Muscle of arm (tissue), 12 donors: ENCODE measurements around the gene TIAM2. TPM values are rescaled to one million over a fixed set of nuclear protein-coding genes. Genes with fewer than 3 reads are reported as not detected.
A peak's percentile ranks its signal among the peaks of the same experiment; 100 is the strongest.

Experiments
- DNase-seq: peaks from one replicate; pipeline ENCODE4 v3.0.0-alpha.2; 2013
- polyA plus RNA-seq, 12 donors: library from polyadenylated mRNA; unstranded; fragments of 120-200 nt; gene quantifications; one replicate each; pipeline ENCODE4 v1.2.1, GENCODE V29; 2013; ENCODE audit not compliant: insufficient read length in 12 of 12

TIAM2 gene
- polyA plus RNA-seq, 12 donors, result 5.5 to 18.7 (median 15.6) TPM; not detected in 1

DNA sequence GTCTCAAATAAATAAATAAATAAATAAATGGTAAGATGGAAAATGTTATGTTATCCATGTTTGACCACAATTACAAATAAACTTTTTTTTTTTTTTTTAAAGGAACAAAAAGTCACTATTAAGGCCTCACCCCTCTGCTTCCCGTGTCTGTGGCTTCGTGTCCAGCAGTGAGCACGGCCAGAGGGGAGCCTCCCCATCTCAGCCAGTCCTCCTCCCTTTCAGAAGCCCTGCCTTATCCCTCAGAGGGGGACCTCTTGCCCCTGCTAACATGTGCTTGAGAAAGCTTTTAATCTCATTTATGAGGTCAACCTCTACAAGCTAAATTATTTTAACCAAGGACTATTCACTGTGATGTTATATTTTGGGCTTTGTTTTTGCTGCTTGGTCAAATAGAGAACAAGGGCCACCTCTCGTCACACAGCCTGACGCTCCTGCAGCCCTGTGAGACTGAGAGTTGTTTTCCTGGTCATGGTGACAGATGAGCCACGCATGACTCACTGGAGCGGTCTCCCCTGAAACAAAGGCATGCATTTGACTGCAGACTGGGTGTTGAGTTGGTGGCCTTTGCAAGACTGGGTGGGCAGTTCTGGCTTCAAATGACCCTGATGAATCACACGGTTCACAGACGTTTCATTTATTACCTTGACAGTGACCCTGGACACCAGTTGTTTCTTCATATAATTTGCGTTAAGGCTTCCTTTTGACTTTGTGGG is 131.8 kb downstream of the TIAM2 start:
- no peak for DNase-seq

DNA sequence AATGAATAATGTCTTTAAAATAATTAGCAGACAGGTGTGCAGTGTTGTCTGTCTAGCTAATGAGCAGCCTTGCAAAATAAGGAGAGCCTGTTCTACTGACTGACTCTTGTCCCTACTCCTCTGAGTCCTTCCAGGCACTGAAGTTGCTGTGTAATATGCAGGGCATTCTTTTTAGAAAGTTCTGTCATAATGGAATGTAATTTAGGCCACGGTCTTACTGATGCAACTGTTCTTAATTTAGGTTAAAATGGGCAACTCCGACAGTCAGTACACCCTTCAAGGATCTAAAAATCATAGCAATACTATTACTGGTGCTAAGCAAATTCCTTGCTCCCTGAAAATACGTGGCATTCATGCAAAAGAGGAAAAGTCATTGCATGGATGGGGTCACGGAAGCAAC is 133.9 kb downstream of the TIAM2 start:
- no peak for DNase-seq

DNA sequence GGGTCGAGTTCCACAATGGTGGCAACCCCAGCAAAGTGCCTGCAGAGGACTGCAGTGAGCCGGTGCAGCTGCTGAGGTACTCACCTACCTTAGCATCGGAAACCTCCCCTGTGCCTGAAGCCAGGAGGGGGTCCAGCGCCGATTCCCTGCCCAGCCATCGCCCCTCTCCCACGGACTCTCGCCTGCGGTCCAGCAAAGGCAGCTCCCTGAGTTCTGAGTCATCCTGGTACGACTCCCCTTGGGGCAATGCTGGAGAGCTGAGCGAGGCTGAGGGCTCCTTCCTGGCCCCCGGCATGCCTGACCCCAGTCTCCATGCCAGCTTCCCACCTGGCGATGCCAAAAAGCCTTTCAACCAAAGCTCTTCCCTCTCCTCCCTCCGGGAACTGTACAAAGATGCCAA is 134.6 kb downstream of the TIAM2 start:
- no peak for DNase-seq

DNA sequence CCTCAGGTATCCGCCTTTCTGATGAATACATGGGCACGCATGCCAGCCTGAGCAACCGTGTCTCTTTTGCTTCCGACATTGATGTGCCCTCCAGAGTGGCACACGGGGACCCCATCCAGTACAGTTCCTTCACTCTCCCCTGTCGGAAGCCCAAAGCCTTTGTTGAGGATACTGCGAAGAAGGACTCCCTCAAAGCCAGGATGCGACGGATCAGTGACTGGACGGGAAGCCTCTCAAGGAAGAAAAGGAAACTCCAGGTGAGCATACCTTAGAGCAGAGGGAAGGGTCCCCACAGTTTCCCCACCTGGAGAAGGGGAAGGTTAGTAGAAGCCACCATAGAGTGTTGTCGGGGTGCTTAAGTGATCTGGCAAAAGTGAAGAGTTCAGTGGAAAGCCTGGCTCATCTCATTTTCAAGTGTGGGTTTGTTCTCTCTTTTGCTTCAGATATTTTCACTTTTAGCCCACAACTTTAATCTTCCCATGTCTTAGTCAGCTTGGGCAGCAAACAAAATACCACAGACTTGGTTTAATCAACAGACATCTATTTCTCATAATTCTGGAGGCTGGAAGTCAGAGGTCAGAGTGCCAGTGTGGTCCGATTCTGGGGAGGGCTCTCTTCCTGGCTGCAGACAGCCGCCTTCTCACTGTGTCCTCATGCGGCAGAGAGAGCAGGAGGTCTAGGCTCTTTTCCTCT is 135.2 kb downstream of the TIAM2 start:
- DNase-seq, result no peak

DNA sequence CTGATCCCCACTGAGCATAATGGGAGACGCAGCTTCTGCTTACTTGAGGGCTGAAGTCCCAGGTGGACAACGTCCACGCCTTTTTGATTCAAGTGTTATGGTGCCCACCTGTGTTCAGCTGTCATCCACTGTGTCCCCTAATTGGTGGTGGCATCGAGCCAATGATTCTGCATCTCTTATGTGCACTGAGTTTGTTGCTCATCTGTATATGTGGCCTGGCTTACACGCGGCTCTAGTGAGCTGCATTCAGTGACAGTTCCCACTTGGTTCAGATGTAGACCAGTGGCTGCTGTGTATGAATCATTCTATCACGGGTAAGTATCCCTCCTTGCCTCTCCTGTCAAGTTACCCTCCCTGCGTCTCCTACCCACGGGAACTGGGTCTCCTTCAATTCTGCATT is 137.5 kb downstream of the TIAM2 start:
- no peak for DNase-seq

DNA sequence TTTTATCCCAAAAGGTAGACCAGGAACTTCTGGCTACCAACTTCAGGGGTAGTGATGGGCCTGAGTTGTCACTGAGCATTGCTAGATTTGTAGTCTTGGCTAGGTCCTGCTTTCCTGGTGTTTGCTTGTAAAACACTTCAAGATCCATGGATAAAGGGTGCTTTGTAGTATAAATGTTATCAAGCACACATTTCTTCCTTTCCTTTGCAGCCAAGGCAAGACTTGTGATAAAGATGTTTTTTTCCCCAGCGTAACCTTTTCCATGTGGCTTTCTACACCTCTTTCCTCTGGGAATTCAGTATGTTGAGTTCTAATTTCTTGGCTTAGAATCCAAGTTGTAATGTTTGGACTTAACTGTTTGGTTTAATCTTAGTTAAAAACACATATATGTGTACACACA is 145.9 kb downstream of the TIAM2 start:
- DNase-seq, result no peak

DNA sequence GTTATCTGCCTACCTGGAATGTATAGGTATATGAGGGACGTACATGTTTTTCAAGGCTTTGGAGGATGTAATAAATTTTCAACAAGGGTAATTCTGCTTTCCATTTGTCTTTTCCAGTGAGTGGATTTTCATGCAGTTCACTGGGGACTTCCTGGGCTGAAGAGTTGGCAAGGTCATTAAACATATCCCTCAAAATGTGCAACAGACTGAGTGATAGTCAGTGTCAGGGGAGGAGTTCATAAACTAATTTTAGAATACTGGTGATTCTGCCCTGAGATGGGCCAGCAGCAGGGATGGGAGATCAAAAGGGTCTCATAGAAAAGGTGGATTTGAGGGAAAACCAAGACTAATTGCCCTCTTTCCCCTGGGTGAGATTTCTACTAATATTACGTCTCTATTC is 146.4 kb downstream of the TIAM2 start:
- no peak for DNase-seq

DNA sequence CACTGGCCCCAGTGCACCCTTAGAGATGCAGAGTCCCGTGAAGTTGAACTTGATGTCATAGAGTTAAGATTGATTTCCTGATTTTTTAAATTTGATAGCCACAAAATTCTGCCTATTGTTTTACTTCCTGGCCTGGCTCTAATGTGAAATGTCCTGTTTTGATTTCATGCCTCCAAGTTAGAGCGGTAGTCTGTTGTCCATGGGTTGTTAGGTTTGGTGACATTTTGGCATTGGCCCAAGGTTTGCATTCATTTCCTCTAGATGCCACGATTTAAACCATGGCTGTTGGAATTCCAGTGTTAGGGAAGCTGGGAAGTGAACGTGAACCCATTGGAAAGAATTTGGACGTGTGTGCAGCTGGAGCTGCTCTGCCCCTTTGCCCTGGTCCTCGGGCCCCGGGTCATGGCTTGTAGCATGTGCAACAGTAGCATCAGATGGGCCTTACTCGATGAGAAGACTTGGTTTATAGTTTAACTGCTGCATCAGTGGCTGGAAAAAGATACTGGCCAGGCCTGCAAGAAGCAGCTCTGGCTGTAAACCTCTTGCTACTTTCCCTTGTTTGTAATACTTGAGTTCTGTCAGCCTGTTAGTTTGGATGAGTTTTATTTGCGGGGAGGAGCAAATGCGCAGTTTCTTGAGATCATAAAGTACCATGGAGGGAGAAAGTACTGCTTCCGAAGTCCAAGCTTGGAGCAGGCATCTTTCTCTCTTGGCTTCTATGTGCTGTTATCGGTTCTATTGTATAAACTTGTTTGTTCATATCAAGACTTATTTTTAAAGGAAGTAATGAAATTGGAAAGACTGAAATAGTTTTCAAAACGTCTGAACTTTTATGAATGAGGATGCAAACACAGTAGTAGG is 147.3 kb downstream of the TIAM2 start:
- DNase-seq, result no peak

DNA sequence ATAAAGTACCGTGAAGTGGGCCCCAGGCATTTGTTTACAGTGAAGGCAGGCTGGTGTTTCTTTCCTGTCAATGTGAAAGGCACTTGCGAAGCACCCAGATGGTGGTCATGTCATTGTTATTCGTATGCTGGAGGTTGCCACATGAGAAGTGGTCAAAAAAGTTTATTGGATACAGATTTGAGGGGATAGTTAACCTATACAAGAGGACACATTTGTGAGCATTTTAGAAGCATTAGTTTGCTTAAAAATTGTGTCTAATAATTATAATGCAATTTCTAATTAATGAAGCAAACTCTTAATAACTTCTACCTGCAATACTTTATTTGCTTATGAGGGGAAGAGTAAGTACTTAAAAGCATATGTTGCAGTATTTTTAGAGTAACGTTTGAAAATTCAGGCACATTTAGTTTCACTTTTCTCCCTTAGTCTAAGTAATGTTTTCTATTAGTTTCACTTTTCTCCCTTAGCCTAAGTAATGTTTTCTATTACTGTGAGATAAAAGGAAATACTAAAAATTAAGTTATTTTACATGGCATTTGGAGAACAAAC is 148.0 kb downstream of the TIAM2 start:
- peak; percentile 29 for DNase-seq

DNA sequence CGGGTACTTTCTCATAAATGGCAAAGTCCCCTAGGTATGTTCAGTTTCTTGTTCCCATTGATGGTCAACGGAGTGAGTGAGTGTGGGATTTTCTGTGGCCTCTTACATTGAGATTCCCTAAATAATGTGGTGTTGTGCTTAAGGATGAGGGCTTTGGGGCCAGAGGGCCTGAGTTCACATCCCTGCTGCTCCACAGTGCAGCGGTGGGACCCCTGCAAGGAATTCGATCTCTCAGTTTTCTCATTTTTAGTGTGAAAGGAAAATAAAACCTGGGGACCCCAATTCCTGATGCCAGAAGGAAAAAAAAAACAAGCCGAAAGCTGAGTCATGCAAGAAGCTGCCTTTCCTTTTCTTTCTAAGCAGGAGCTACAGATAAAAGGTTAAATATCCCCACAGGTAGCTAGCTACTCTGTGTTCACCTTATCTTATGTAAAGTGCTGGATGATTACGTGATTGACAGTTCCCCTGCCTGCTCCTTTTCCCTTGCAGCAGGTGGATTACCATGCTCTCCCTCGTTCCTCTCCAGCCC is 148.5 kb downstream of the TIAM2 start:
- peak; percentile 45 for DNase-seq

DNA sequence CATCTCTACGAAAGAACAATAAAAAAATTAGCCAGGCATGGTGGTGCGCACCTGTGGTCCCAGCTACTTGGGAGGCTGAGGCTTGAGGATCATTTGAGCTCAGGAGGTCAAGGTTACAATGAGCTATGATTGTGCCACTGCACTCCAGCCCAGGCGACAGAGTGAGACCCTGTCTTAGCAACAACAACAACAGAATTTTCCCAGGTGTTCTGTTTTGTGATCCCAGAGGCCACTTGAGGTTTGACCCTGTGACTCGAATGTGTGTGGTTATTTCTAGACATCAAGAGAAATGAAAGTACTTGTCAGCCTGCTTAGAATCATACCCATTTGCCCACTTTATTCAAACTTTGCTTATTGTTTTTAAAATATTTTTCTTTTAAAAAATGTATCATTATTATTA is 151.1 kb downstream of the TIAM2 start:
- DNase-seq, result no peak

DNA sequence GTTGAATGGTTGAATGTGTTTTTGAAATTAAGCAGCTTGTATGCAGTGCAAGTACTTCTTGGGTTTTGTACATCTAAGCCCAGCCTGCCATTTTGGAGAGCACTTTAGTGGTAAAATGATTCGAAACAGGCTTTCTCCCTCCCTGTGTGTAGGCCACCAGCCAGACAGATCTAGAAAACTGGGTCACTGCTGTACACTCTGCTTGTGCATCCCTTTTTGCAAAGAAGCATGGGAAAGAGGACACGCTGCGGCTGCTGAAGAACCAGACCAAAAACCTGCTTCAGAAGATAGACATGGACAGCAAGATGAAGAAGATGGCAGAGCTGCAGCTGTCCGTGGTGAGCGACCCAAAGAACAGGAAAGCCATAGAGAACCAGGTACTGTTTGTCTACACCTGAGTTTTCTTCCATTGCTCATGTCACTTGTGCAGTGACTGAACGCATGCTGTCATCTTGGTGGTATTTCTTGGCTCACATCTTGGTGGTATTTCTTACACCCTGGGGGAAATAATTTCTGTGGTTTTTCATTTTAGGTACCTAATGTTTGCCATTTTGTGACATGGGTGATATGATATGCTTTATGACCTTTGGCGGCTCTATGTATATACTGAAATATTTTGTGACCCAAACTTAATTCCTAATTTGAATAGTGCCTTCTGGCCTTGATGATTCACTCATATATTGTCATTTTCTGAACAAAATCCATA is 153.0 kb downstream of the TIAM2 start:
- no peak for DNase-seq

DNA sequence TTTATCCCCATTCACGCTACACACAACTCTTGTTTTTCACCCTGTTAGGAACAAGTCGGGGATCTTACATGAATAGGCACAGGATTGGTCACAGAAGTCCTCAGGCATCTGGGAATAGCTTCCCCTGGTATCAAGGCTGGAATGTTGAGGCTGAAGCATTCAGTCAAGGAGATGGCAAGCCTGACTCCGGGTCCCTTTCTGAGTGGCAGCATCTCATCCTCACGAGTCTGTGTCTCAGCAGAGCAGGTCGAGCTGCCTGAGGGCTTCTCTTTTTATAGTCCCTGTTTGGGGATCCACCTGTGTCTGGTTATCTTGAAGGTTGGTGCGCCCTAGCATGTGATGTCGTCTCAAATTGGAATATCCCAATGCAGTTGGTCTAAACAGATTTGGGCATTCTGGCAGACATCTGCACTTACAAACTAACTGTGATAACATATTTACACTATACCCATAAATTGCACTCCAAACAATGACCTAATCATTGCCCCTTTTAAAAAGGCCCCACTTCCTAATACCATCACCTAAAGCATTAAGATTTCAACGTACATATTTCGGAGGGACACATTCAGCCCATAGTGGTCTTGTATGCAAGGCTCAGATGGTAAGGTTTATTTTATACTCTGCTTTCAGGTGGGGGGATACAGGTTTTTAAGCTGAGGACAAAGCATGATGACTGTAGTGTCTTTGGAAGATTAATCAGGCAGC is 156.0 kb downstream of the TIAM2 start:
- DNase-seq, result no peak

DNA sequence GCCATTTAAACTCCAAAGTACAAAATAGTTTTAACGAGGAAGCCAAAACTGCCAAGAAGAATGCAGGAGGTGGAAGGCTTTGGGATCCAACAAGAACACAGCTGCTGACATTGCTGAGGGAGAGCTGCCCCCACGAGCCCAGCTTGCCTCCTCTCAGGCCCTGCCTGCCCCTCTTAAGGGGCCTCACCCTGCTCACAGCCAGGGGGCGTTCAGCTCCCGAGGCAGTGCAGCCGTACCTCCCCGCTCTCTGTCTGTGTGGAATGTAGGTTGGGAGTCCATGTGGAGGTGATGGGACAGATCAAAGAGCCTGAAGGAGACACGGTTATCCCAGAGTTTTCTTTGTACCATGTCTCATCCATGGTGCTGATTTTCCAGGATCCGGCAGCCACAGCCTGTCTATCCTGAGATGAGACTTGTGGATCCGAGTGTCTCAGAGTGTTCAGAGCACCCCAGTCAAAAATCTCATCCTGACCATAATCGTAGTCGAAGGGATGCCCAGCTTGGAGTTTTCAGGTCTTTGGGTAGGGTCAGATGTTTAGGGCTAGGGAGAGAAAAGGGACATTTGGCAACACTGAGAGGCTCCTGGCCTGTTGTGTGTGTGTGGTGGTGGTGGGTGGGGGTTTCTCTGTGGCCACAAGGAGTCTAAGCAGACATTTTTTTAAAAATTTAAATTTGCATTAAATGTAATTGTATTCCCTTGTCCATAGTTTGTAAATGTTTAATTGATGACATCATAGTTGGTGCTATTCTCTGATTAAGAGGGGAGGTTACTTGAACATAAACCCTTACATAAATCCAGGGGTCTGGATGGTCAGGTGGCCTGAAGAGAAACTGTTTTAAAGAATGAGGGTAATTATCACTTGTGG is 157.3 kb downstream of the TIAM2 start:
- DNase-seq, result no peak

DNA sequence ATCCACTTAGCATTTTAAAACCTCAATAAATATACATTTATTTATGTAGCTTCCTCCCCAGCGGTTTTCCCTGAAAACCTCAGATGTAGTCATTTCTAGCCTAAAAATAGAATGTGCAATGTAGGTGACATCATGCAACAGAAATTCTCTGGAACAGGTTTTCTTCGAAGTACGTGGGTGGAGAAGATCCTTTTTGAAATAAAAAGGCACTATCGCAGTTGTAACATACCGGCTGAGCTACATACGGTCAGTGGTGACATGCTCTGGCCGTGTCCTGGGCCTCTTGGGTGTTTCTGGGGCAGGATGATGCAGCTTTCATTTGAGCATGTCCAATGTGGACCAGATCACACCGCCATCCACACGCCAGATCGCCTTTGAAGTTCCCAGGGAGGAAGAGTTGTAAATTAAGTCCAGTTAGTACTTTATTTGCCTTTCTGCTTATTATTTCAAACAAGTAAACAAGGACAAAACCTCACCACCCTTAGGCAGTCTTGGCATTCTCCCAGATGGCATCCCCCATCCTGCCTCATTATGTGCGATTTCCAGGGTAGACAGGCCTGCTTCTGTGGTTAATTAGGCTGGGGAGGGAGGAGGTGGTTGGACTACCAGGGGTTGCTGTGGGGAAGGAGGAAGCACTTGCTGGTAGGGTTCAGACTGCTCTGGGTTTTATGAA is 159.2 kb downstream of the TIAM2 start:
- DNase-seq, result peak; percentile 64

DNA sequence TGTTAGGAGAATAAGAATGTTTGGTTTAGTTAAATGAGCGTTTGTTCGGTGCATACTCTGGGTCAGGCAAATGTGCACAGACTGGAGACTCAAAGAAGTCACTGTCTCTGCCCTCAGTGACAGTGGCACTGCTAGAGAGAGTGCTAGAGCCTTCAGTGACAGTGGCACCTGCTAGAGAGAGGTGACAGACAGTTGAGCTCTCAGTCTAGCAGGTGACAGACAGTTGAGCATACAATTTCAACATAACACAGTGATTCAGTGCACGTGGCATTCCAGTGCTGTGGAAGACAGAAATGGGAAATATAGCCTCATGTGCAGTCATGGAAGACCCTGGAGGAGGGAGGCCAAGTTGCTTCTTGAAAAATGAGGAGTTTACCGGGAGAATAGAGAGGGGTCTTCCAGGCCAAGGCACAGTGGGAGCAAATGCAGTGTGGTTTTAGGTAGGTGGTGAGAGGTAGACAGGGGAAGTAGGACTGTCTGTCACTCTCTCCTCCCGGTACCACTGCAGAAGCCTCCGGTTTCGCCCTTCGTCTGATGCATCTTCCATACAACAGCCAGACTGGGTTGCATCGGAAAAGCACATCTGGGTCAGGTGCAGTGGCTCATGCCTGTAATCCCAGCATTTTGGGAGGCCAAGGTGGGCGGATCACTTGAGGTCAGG is 160.8 kb downstream of the TIAM2 start:
- no peak for DNase-seq

DNA sequence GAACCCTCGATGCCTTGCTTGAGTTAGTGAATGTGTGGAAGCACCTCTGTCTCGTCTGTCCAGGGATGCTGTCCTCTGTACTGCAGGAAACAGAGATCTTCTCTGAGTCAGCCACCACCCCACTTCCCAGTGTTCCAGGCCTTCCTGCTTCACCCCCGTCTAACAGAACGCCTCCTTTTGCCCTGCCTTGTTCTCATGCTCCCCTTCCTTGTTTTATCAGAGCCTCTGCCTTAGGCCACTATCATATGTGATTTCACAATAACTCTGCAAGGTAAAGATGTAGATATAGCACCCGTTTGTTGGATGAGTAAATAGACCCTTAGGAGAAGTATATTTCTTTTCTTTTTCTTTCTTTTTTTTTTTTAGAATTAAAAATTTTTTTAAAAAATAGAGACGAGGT is 162.0 kb downstream of the TIAM2 start:
- DNase-seq, result no peak

DNA sequence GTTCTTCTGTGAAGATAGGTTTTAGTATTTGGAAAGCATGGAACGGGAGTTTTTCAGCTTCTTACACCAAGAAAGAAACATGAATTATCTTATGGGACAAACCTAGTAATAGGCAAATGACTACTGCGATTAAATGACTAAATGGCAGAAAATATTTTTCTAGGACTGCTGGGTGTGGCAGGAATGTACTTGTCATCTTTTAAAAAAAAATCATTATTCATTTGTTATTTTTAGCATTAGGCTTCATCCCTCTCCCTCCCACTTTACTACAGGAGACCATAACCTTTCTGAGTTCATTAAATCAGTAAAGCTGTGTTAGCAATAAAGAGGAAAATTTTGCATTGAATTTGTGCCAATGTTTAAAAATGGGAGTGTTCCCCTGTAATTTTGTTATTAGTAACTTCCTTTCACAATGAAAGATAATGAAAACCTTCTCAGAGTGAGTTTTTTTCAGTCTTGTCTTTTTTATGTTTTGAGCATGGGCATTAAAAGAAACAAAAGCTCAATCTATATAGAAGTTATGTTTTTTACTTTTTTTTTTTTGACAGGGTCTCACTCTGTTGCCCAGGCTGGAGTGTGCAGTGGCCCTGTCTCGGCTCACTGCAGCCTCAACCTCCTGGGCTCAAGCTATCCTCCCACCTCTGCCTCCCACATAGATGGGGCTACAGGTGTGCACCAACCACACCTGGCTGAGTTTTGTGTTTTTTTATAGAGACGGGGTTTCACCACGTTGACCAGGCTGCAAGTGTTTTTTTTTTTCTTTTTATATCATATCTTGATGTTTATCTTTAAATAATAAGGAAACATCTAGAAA is 163.1 kb downstream of the TIAM2 start:
- no peak for DNase-seq
